H1 (cell line): ENCODE data around the gene ACTL6A. TPM values are rescaled to one million over a fixed set of nuclear protein-coding genes. Genes with fewer than 3 reads are reported as not detected.

Experiments
- CTCF ChIA-PET: fragments of 300-600 bp; sonication (Branson Sonifier 250); formaldehyde crosslinking; loops from one replicate; lab custom pipeline; 2021; ENCODE audit not compliant: partially characterized antibody; lab: Charles Lee
- POLR2A ChIA-PET: fragments of 300-600 bp; sonication (Branson Sonifier 250); formaldehyde crosslinking; loops from one replicate; lab custom pipeline; 2021; ENCODE audit warnings: inconsistent platforms; ENCODE audit not compliant: partially characterized antibody; lab: Charles Lee
- DNase-seq, 2 experiments: peaks; one replicate each; pipeline versions ENCODE4 v3.0.0 to v3.0.0-alpha.2; 2010 to 2022; ENCODE audit warnings: low spot score in 2 of 2, low read depth in 1 of 2, mixed read lengths in 1 of 2
- FAIRE-seq: peaks from 2 replicates; lab custom pipeline; 2011; peaks lifted over from hg19 to GRCh38; lab: Jason Lieb, UNC
- H2AFZ ChIP-seq: 2 replicates; pipeline ENCODE4 v1.8.1; 2012; ENCODE audit warnings: low read length, inconsistent platforms
- H2AK5ac ChIP-seq: 2 replicates; pipeline ENCODE4 v1.6.1; 2013; ENCODE audit warnings: low read depth, low read length
- H2BK120ac ChIP-seq: replicated peaks from 2 replicates; pipeline ENCODE3; 2013; ENCODE audit warnings: low read depth, low read length, inconsistent platforms
- H2BK12ac ChIP-seq: 2 replicates; pipeline ENCODE4 v1.6.1; 2013; ENCODE audit warnings: low read depth, low read length
- H2BK15ac ChIP-seq: 2 replicates; pipeline ENCODE4 v1.6.1; 2013; ENCODE audit warnings: low read length
- H2BK20ac ChIP-seq: 2 replicates; pipeline ENCODE4 v1.6.1; 2013; ENCODE audit warnings: low read length
- H2BK5ac ChIP-seq: 2 replicates; pipeline ENCODE4 v1.6.1; 2013; ENCODE audit warnings: low read depth, low read length
- H3K14ac ChIP-seq: 2 replicates; pipeline ENCODE4 v1.6.1; 2013; ENCODE audit warnings: inconsistent platforms; ENCODE audit not compliant: insufficient read length
- H3K18ac ChIP-seq: 2 replicates; pipeline ENCODE4 v1.6.1; 2013; ENCODE audit warnings: low read length; ENCODE audit errors: extremely low read depth
- H3K23ac ChIP-seq: 2 replicates; pipeline ENCODE4 v1.6.1; 2013; ENCODE audit warnings: inconsistent platforms; ENCODE audit not compliant: insufficient read length
- H3K23me2 ChIP-seq: 2 replicates; pipeline ENCODE4 v1.6.1; 2013; ENCODE audit warnings: low read depth, low read length
- H3K27ac ChIP-seq: 2 replicates; pipeline ENCODE4 v1.6.1; 2011; ENCODE audit warnings: low read depth, low read length, inconsistent platforms
- H3K27me3 ChIP-seq, 4 experiments: replicated peaks in 1 of 4; 1 replicate in 1 of 4; 2 replicates in 3 of 4; pipeline versions ENCODE4 v1.6.1 to v1.8.1; 2011 to 2013; ENCODE audit warnings: low read length in 3 of 4, mild to moderate bottlenecking in 3 of 4, inconsistent platforms in 2 of 4, mixed read lengths in 2 of 4, moderate library complexity in 1 of 4; ENCODE audit not compliant: control insufficient read depth in 3 of 4, insufficient read depth in 3 of 4; ENCODE audit errors: extremely low read depth in 1 of 4
- H3K36me3 ChIP-seq, 4 experiments: 2 replicates each; pipeline versions ENCODE4 v1.6.1 to v1.8.1; 2011 to 2013; ENCODE audit warnings: mild to moderate bottlenecking in 4 of 4, low read length in 3 of 4, moderate library complexity in 2 of 4, control low read depth in 1 of 4, inconsistent platforms in 1 of 4; ENCODE audit not compliant: insufficient read depth in 4 of 4, control insufficient read depth in 2 of 4
- H3K4ac ChIP-seq: replicated peaks from 2 replicates; pipeline ENCODE3; 2013; ENCODE audit warnings: low read length, low read depth, mixed read lengths, inconsistent platforms; ENCODE audit not compliant: insufficient read length
- H3K4me1 ChIP-seq, 4 experiments: replicated peaks in 1 of 4; 1 replicate in 1 of 4; 2 replicates in 3 of 4; pipeline versions ENCODE4 v1.6.1 to v1.8.1; 2011 to 2013; ENCODE audit warnings: low read length in 3 of 4, inconsistent platforms in 2 of 4, mixed read lengths in 1 of 4; ENCODE audit not compliant: insufficient read depth in 4 of 4, control insufficient read depth in 3 of 4
- H3K4me2 ChIP-seq, 2 experiments: 2 replicates each; pipeline versions ENCODE4 v1.6.1 to v1.8.1; 2011 to 2013; ENCODE audit warnings: low read depth in 2 of 2, low read length in 2 of 2, control low read depth in 1 of 2, inconsistent platforms in 1 of 2, mild to moderate bottlenecking in 1 of 2; ENCODE audit not compliant: insufficient read depth in 1 of 2
- H3K4me3 ChIP-seq, 4 experiments: fragments of 200-600, 300-600 bp in 1 of 4; sonication (generic), shearing (Covaris generic), sonication (Bioruptor Twin) in 1 of 4; 2 replicates each; pipeline versions ENCODE4 v1.5.1 to v1.8.1; 2011 to 2016; ENCODE audit warnings: low read length in 4 of 4, low read depth in 3 of 4, control low read depth in 2 of 4, inconsistent platforms in 2 of 4, mild to moderate bottlenecking in 2 of 4, mixed read lengths in 1 of 4, moderate library complexity in 1 of 4; ENCODE audit not compliant: insufficient read depth in 2 of 4; ENCODE audit errors: extremely low read depth in 1 of 4
- H3K56ac ChIP-seq: replicated peaks from 2 replicates; pipeline ENCODE3; 2013; ENCODE audit warnings: low read depth, mild to moderate bottlenecking, mixed read lengths, low read length, inconsistent platforms; ENCODE audit not compliant: insufficient read length
- H3K79me1 ChIP-seq: 2 replicates; pipeline ENCODE4 v1.6.1; 2013; ENCODE audit warnings: low read depth, low read length, control low read depth
- H3K79me2 ChIP-seq, 2 experiments: 2 replicates each; pipeline versions ENCODE4 v1.6.1 to v1.8.1; 2012 to 2013; ENCODE audit warnings: low read length in 2 of 2, mild to moderate bottlenecking in 2 of 2, inconsistent platforms in 1 of 2; ENCODE audit not compliant: insufficient read depth in 2 of 2, control insufficient read depth in 1 of 2
- H3K9ac ChIP-seq, 4 experiments: replicated peaks in 1 of 4; 1 replicate in 1 of 4; 2 replicates in 3 of 4; pipeline versions ENCODE4 v1.6.1 to v1.8.1; 2011 to 2013; ENCODE audit warnings: low read depth in 3 of 4, low read length in 3 of 4, control low read depth in 2 of 4, mild to moderate bottlenecking in 2 of 4, moderate library complexity in 2 of 4, inconsistent platforms in 1 of 4; ENCODE audit errors: extremely low read depth in 1 of 4
- H3K9me3 ChIP-seq, 2 experiments: 2 replicates each; pipeline versions ENCODE4 v1.6.1 to v1.8.1; 2012 to 2013; ENCODE audit warnings: mild to moderate bottlenecking in 2 of 2, moderate library complexity in 2 of 2, control low read depth in 1 of 2, inconsistent platforms in 1 of 2, low read depth in 1 of 2, low read length in 1 of 2, mixed read lengths in 1 of 2; ENCODE audit not compliant: insufficient read depth in 2 of 2
- H4K20me1 ChIP-seq, 2 experiments: replicated peaks in 1 of 2; 2 replicates each; pipeline versions ENCODE3 to v1.8.1; 2011 to 2013; ENCODE audit warnings: inconsistent platforms in 2 of 2, low read length in 2 of 2, mild to moderate bottlenecking in 1 of 2; ENCODE audit not compliant: insufficient read depth in 2 of 2, control insufficient read depth in 1 of 2
- H4K5ac ChIP-seq: 2 replicates; pipeline ENCODE4 v1.6.1; 2013; ENCODE audit warnings: low read length, low read depth, mixed read lengths, inconsistent platforms; ENCODE audit not compliant: insufficient read length
- H4K8ac ChIP-seq: 2 replicates; pipeline ENCODE4 v1.8.0; 2013; ENCODE audit warnings: mild to moderate bottlenecking, moderate library complexity, low read length, inconsistent platforms; ENCODE audit not compliant: insufficient read depth; ENCODE audit errors: extremely low read depth
- H4K91ac ChIP-seq: replicated peaks from 2 replicates; pipeline ENCODE3; 2013; ENCODE audit warnings: low read length, mixed read lengths, inconsistent platforms; ENCODE audit not compliant: insufficient read length
- ASH2L ChIP-seq: fragments of 200-600, 300-600 bp; sonication (generic); IDR thresholded peaks from one replicate; pipeline ENCODE4 v1.7.1; 2017; ENCODE audit warnings: low read length
- BACH1 ChIP-seq: IDR thresholded peaks from 2 replicates; pipeline ENCODE4 v1.6.1; 2012; ENCODE audit warnings: low read length, improper control_type of control experiment
- CHD2 ChIP-seq: IDR thresholded peaks from 2 replicates; pipeline ENCODE4 v1.6.1; 2012; ENCODE audit warnings: low read length, improper control_type of control experiment
- GTF2F1 ChIP-seq: IDR thresholded peaks from 2 replicates; pipeline ENCODE4 v1.6.1; 2012; ENCODE audit warnings: low read depth, low read length, improper control_type of control experiment, borderline replicate concordance
- NRF1 ChIP-seq: IDR thresholded peaks from 2 replicates; pipeline ENCODE4 v1.6.1; 2011; ENCODE audit warnings: mild to moderate bottlenecking, low read depth, low read length, improper control_type of control experiment
- PHF8 ChIP-seq: fragments of 200-600 bp; sonication (generic); conservative IDR thresholded peaks from 2 replicates; pipeline ENCODE4 v1.7.1; 2012; ENCODE audit warnings: low read depth, mild to moderate bottlenecking, inconsistent platforms, low read length, moderate library complexity
- RBBP5 ChIP-seq: IDR thresholded peaks from 2 replicates; pipeline ENCODE4 v1.7.1; 2012; ENCODE audit warnings: low read depth, mild to moderate bottlenecking, inconsistent platforms, low read length, moderate library complexity, borderline replicate concordance
- SRF ChIP-seq: IDR thresholded peaks from 2 replicates; pipeline ENCODE4 v1.6.1; 2011; ENCODE audit warnings: mild to moderate bottlenecking, low read depth, low read length, moderate library complexity
- TAF1 ChIP-seq: IDR thresholded peaks from 2 replicates; pipeline ENCODE4 v1.6.1; 2011; ENCODE audit warnings: mild to moderate bottlenecking, low read depth, low read length
- TCF12 ChIP-seq: IDR thresholded peaks from 2 replicates; pipeline ENCODE4 v1.6.1; 2011; ENCODE audit warnings: low read depth, mild to moderate bottlenecking, low read length
- WGBS, 2 experiments: shearing (Covaris generic) in 1 of 2; methylation state at CpG; one replicate each; pipeline versions ENCODE4 v1.1.6 to v1.1.7; 2013 to 2015; ENCODE audit warnings: low lambda C conversion rate in 2 of 2, mixed read lengths in 2 of 2, inconsistent platforms in 1 of 2, low coverage in 1 of 2, missing lambda C conversion rate in 1 of 2; ENCODE audit not compliant: insufficient replicate concordance in 2 of 2, insufficient coverage in 1 of 2, insufficient read length in 1 of 2; ENCODE audit errors: extremely low coverage in 1 of 2, missing lambda C conversion rate in 1 of 2; 5-methylcytosine and 5-hydroxymethylcytosine counted together
- polyA plus RNA-seq, 7 experiments: library from polyadenylated mRNA; depleted of rRNA in 3 of 7; stranded (reverse) in 5 of 7; unstranded in 2 of 7; fragments of >200 nt in 5 of 7; fragments of 200-250 nt in 2 of 7; gene quantifications; 1 replicate in 5 of 7; 2 replicates in 1 of 7; 4 replicates in 1 of 7; pipeline versions ENCODE4 v1.2.1 to v1.2.3, GENCODE V29; 2011 to 2013; ENCODE audit warnings: missing spikeins in 2 of 7, mixed read lengths in 2 of 7
- total RNA-seq: library from RNA; stranded (reverse); fragmentation: NEBNext Ultra II Directional; extraction: Animal tissue kit (Norgen Biotek cat#: 25700); gene quantifications from 2 replicates; pipeline ENCODE4 v1.2.1, GENCODE V29; 2021
- TF ChIP-seq, protein P1 (sequence below): IDR thresholded peaks from 2 replicates; pipeline ENCODE4 v1.6.1; 2011; ENCODE audit warnings: low read length, improper control_type of control experiment
- TF ChIP-seq, protein P2 (sequence below), 3 experiments: IDR thresholded peaks; 1 replicate in 2 of 3; 2 replicates in 1 of 3; pipeline versions ENCODE4 v1.5.1 to v1.6.1; 2011; ENCODE audit warnings: low read length in 3 of 3, mild to moderate bottlenecking in 3 of 3, inconsistent platforms in 2 of 3, low read depth in 1 of 3, moderate library complexity in 1 of 3; ENCODE audit not compliant: insufficient read depth in 1 of 3; ENCODE audit errors: control extremely low read depth in 1 of 3

The ACTL6A gene
- total and polyA plus RNA-seq, 2 of the 8 experiments (the other 6 are each of a cell fraction or from before 2014, with no cell fraction given) = 76.9 to 99.5 TPM

DNA sequence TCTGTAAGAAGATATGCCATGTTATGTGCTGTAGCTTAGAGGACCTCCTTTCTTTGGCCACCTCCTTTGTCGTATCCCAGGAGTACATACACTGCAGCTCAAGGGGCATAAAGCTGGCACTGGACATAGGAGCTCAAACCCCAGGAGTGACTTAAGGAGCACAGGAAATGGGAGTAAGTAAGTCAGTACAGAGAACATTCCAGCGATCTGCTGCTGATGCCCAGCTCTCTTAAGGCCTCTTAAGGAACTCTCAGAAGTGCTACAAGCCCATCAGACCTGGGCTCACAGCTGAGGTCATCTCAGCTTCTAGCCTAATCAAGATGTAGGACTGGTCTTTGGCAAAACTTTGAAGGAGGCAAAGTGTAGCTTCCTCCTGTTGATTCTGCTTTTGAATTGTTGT, 21.6 kb upstream of the ACTL6A start:
- H2BK120ac ChIP-seq = no peak overlapping the region
- no peak overlapping the region for H2BK15ac ChIP-seq
- H3K4me2 ChIP-seq = no peak overlapping the region
- H3K9me3 ChIP-seq = no peaks in the 10 kb centered on the region
- 92% methylated on average over 2 of the region's 2 CpGs; no CpG with 5 or more reads in 1 of the 2 experiments for WGBS, 2 experiments
- no peaks in the 10 kb centered on the region for H3K4me1 ChIP-seq
- no peak overlapping the region for H2BK12ac ChIP-seq
- no peaks in the 10 kb centered on the region for H3K36me3 ChIP-seq
- H3K14ac ChIP-seq = no peak overlapping the region
- no peaks in the 10 kb centered on the region for H4K20me1 ChIP-seq
- no peaks in the 10 kb centered on the region for H3K79me1 ChIP-seq
- no peak overlapping the region for H4K8ac ChIP-seq
- no peak overlapping the region for H2BK5ac ChIP-seq
- no peak overlapping the region for H3K56ac ChIP-seq
- peak overlapping the region; percentile 76; the same call in 1 of the 2 replicates for H2AFZ ChIP-seq
- no peak overlapping the region for H3K4me3 ChIP-seq
- no peak for FAIRE-seq
- CTCF ChIA-PET = interaction anchor here (0.5 kb wide), 1 partner anchor 38 kb away, joined by 3 read pairs; no protein-coding TSS in a partner anchor
- no peak overlapping the region for H2BK20ac ChIP-seq
- no peak overlapping the region for H4K91ac ChIP-seq
- H3K4ac ChIP-seq = no peak overlapping the region
- H3K27me3 ChIP-seq = no peaks in the 10 kb centered on the region
- no peaks in the 10 kb centered on the region for H3K23me2 ChIP-seq
- POLR2A ChIA-PET = no interaction called here
- H3K18ac ChIP-seq = no peak overlapping the region
- H3K27ac ChIP-seq = no peak overlapping the region
- no peak overlapping the region for H4K5ac ChIP-seq
- no peak for DNase-seq
- no peak overlapping the region for H3K9ac ChIP-seq
- no peak overlapping the region for H3K23ac ChIP-seq
- no peak overlapping the region for H2AK5ac ChIP-seq
- no peaks in the 10 kb centered on the region for H3K79me2 ChIP-seq
- TF ChIP-seq, protein P1, sequence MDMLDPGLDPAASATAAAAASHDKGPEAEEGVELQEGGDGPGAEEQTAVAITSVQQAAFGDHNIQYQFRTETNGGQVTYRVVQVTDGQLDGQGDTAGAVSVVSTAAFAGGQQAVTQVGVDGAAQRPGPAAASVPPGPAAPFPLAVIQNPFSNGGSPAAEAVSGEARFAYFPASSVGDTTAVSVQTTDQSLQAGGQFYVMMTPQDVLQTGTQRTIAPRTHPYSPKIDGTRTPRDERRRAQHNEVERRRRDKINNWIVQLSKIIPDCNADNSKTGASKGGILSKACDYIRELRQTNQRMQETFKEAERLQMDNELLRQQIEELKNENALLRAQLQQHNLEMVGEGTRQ = no peak
- TF ChIP-seq CHD2 = no peak
- TF ChIP-seq NRF1 = no peak
- no peak for TF ChIP-seq BACH1
- TF ChIP-seq TAF1 = no peak
- no peak for TF ChIP-seq RBBP5
- TF ChIP-seq, protein P2, sequence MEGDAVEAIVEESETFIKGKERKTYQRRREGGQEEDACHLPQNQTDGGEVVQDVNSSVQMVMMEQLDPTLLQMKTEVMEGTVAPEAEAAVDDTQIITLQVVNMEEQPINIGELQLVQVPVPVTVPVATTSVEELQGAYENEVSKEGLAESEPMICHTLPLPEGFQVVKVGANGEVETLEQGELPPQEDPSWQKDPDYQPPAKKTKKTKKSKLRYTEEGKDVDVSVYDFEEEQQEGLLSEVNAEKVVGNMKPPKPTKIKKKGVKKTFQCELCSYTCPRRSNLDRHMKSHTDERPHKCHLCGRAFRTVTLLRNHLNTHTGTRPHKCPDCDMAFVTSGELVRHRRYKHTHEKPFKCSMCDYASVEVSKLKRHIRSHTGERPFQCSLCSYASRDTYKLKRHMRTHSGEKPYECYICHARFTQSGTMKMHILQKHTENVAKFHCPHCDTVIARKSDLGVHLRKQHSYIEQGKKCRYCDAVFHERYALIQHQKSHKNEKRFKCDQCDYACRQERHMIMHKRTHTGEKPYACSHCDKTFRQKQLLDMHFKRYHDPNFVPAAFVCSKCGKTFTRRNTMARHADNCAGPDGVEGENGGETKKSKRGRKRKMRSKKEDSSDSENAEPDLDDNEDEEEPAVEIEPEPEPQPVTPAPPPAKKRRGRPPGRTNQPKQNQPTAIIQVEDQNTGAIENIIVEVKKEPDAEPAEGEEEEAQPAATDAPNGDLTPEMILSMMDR (IDR thresholded peaks at IDR 0.05; ENCODE audit: control extremely low read depth in 1 of 3, insufficient read depth in 1 of 3, low read depth in 1 of 3, low read length in 3 of 3) = no peak
- no peak for TF ChIP-seq PHF8
- TF ChIP-seq TCF12 = no peak
- TF ChIP-seq SRF = no peak
- no peak for TF ChIP-seq GTF2F1
- no peak for TF ChIP-seq ASH2L
